HG03378 (cell line): Measurements from ENCODE around the gene CCL26.

Experiments
- ATAC-seq: cut with Tn5 transposase; IDR thresholded peaks from one replicate; pipeline ENCODE4 v1.9.1; 2021; ENCODE audit warnings: mild to moderate bottlenecking, moderate library complexity; ENCODE audit not compliant: unreplicated experiment

CCL26 gene

GRCh38 chr7:75772081-75773077 is at the start of gene CCL26:
CCL26 (minus strand) TSS chr7:75772211; CDS start chr7:75772176, 35 bp downstream.
- ATAC-seq = no peak

GRCh38 chr7:75820688-75821087 is 48.7 kb upstream of the CCL26 start:
- no peak for ATAC-seq

GRCh38 chr7:75819711-75820110 is 47.7 kb upstream of the CCL26 start:
- ATAC-seq = no peak

GRCh38 chr7:75818472-75818871 is 46.5 kb upstream of the CCL26 start:
- no peak for ATAC-seq

GRCh38 chr7:75817116-75817515 is 45.1 kb upstream of the CCL26 start:
- no peak for ATAC-seq

GRCh38 chr7:75815418-75816064 is 43.5 kb upstream of the CCL26 start:
- ATAC-seq = no peak

GRCh38 chr7:75814407-75814947 is 42.5 kb upstream of the CCL26 start:
- no peak for ATAC-seq

- ATAC-seq = no peak
Observed at GRCh38 chr7:75813781-75814236, 41.8 kb upstream of the CCL26 start, which contains the start of gene CCL24. CCL24 (minus strand) TSS chr7:75813806; CDS start chr7:75813715, 91 bp downstream.

GRCh38 chr7:75813084-75813483 is 41.1 kb upstream of the CCL26 start:
- ATAC-seq = no peak

- no peak for ATAC-seq
Observed at GRCh38 chr7:75811894-75812678, 40.1 kb upstream of the CCL26 start.

GRCh38 chr7:75809396-75809795 is 37.4 kb upstream of the CCL26 start:
- no peak for ATAC-seq

GRCh38 chr7:75808106-75808505 is 36.1 kb upstream of the CCL26 start:
- no peak for ATAC-seq

- ATAC-seq = no peak
Observed at GRCh38 chr7:75807452-75807851, 35.4 kb upstream of the CCL26 start.

GRCh38 chr7:75806560-75807307 is 34.7 kb upstream of the CCL26 start:
- no peak for ATAC-seq

GRCh38 chr7:75804705-75805104 is 32.7 kb upstream of the CCL26 start:
- no peak for ATAC-seq

- ATAC-seq = no peak
Observed at GRCh38 chr7:75804004-75804403, 32.0 kb upstream of the CCL26 start.

GRCh38 chr7:75802552-75802821 is 30.5 kb upstream of the CCL26 start:
- ATAC-seq = no peak

GRCh38 chr7:75798770-75799169 is 26.8 kb upstream of the CCL26 start:
- no peak for ATAC-seq

GRCh38 chr7:75796420-75796819 is 24.4 kb upstream of the CCL26 start:
- ATAC-seq = no peak

- no peak for ATAC-seq
Observed at GRCh38 chr7:75795831-75796285, 23.8 kb upstream of the CCL26 start.
